HG03064 (cell line): ENCODE data around the gene SEMA3D.

ENCODE experiments used
- ATAC-seq: cut with Tn5 transposase; IDR thresholded peaks from one replicate; pipeline ENCODE4 v1.9.1; 2021; ENCODE audit warnings: low read depth; ENCODE audit not compliant: unreplicated experiment

Gene SEMA3D

DNA sequence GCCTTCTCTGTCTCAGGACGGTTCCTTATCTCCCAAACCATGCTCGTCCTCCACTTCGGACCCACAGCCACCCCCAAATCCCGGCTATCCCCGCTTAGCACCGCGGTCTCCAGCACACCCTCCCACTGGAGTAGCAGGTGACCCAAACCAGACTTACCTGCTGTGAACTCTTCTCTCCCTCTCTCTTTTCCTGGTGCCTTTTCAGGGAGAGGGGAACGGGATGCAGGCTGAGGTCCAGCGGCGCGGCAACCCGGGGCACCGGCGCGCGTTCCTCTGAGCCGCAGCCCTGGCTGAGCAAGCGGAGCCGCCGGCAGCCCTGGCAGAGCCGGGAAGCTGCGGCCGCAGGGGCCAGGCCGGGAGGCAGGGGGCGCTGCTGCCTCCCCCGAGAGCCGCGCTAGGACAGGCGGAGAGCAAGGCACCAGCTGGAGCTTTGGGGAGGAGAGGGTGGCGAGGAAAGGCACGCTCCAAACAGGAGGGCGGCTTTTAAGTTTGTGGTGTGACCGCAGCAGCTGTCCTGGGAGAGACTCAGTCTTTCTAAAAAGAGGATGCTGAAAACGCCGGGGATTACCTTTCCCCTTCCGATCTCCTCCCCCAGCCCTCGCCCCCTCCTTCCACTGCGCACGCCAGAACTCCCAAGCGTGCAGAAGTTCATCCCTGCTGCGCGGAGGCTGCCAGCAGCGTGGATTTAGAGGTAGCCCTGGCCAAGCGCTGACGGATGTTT, at the start of gene SEMA3D:
Gene SEMA3D, minus strand, starts transcription at position 536 of the 721 bp plus-strand sequence. CDS start 65,165 bp downstream, outside the sequence.
- peak; percentile 90 for ATAC-seq

DNA sequence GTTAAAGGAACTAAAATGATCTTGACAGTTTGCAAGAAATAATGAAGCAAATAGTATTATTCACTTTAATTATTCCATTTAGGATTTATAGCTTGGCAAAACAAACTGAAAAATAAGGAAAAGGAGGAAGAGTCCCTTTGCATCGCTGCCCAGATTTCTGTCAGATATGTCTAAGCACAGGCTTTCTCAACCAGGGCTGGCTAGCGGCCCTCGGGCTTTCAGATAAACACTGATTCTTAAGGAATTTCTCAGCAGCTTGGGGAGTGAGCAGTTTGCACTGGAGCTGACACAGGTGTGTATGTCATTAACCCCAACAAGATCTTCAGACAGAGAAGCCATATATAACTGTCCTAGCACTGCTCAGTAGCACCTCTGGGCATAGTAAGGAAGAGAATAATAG, 47.9 kb upstream of the SEMA3D start:
- no peak for ATAC-seq

DNA sequence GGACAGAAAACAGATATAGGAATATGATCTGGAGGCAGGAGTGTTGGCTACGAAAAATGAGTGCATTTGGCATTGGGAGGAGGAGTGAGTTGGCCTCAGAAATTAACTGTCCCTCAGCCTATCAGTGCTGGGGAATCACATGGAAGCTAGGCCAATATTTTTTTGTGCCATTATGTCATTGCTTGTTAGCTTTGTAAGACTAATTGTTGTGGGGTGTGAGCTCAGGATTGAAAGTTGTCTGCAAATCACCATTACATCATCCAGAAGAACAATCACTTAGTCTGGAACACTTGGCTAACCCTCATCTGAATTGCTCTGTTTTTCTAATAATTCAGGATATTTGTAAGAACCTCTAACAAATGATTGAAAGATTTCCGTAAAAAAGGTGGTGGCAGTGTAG, 45.2 kb upstream of the SEMA3D start:
- ATAC-seq: no peak

DNA sequence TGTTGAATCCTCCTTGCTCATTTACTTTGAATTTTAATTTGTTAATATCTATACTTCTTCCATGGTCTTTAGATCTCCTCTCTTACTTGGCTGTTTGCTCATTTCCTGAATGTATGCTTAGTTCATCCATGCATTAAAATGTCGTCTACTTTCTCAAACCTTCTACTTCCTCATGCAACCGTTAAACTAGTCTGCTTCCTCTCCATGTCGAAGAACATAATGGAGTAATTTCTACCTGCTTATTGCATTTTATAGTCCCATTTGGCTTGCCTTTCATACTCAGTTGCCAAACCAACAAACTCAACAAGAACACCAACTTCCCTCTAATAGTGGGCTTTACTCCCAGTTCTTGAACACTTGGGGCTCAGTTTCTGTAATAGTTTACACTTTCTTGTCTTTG, 43.8 kb upstream of the SEMA3D start:
- no peak for ATAC-seq

DNA sequence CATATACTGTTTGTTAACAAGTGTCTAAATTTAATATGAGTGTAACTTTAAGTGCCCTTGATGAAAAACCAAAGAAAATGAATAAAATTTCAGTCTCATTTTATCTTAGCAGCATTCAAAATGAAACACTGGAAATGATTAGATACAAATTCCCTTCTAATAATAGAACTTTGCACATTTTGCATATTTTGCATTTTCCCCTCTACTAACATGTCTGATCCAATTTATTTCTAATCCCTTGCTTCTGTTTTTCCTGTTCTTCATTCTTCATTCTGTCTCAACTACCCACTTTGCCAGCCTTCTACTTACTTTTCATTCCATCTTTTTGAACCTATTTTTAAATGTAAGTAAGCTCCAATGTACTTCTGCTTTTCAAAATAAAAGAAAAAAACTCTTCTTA, 42.7 kb upstream of the SEMA3D start:
- ATAC-seq: no peak

DNA sequence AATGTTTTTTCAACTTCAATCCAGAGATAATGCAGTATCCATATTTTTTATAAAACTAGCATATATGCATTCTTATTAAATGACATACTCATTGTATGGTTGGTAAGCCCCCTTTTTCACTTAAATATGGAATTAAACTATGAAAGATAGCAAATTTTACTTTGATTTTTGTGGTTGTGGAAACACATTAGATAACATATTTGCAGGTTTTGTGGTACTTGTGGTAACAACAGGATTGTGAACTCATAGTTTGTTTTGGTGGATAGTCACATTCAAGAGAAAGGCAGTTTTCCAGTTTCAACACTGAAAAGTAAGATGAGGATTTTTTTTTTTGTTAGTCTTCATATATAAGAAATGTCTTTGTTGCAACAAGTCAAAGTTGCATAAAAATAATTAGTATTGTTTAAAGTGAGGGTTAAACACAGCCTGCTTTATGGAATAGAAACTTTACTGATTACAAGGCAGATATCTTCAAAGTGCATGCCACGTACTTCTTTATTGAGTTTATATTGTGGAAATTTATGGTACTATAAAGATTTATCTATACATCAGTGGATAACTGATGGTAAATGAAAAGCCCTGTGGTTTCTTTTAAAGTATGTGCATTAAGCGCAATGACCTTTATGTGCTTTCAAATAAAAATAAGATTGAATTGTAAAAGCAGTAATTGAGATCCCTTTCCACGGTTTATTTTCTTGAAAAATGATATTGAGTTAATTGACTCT, 39.7 kb upstream of the SEMA3D start:
- ATAC-seq: no peak

DNA sequence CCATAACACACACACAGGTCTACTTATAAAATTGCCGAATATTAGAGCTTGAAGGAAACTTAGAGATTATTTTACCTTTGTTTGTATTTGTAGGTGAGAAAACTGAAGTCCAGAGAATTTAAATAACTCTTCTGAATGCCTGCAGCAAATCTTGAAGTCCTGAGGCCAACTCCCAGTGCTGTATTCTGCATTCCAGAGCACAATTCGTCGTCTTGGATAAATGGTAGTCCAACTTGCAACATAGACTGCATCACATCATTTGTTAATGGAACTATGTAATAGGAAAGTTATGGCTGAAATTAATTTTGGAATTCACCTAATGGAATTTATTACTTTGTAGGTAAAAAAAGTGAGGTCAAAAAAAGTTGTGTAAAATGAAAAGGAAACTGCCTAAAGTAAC, 37.3 kb upstream of the SEMA3D start:
- ATAC-seq: no peak

DNA sequence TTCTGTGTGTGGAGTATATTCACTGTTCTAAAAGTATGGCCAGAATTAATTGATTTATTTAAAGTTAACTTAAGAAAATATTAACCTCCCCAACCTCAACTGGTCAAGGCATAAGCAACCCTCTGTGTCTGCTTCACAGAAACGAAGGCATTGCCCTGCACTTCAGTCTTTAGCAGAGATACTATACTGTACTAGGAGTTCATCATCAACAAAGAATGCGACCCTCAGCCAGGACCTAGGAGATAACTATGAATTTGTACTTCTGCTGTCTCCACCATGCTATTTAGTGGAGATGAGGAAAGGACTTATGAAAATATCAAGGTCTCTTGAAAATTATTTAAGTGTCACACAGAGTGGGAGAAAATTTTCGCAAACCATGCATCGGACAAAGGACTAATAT, 35.7 kb upstream of the SEMA3D start:
- no peak for ATAC-seq

DNA sequence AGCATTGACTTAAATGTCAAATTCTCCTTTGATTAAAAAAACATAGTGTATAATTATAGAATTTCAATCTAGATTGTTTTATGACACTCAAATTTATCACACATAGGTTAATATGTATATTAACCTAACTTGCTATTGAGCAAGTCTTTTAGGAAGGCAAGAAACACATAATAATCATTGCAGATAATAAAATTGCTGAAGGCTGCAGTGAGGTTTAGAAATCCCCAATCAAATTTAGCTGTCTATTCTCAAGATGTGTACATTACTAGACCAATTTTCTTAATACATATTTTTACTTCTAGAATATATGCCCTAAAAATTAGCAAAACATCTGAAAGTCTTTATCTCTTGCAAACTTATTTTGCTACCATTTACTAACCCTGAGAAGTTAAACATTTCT, 34.9 kb upstream of the SEMA3D start:
- ATAC-seq: no peak

DNA sequence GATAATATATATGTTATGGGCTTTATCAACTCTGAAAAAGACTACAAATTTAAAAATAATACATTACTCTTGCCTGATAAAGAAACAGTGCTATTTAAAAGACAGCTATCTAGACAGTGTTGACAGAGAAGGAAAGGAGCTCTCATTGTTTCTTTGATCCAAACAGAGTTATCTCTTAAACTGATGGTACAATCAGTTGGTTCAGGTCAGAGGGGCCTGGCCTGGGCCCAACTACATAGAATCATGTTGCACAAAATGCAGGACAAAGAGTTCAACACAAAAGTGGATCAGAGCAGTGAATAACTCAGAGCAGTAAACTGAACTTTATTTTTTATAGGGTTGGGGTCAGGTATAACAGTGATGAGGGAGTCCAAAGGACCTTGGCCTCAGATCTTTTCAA, 33.8 kb upstream of the SEMA3D start:
- no peak for ATAC-seq

DNA sequence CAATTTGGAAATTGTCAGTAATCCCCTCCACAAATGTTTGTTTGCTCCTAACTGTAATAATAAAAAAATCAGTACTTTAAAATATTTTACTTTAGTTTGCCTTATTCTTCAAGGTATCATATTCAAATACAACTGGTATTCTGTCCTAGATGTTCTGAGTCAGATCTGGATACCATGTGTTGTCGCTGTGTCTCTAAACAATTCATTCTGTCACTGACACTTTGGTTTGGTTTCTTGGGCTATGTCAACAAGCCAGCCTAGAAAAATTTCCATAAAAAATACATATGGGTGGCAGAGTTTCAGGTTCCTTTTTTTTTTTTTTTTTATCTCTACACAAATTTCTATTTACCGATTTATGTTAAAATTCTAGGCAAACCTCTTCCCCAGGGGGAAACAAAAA, 33.2 kb upstream of the SEMA3D start:
- no peak for ATAC-seq

DNA sequence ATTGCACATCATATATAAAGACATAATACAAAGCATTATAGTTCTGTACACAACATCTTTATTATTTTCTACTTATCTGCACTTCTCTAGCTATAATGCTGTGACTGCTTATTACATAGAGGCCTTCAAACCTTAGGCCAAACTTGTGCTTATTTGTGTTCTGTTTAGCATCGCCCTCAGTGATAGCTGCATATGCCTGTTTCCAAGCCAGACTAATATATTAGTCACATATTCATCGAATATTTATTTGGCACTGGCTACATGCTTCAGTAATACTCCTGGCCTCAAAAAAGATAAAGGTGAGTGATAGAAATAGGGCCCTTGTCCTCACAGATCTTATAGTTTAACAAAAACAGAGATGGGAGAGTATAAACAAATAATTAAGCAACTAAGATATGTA, 30.2 kb upstream of the SEMA3D start:
- ATAC-seq: no peak

DNA sequence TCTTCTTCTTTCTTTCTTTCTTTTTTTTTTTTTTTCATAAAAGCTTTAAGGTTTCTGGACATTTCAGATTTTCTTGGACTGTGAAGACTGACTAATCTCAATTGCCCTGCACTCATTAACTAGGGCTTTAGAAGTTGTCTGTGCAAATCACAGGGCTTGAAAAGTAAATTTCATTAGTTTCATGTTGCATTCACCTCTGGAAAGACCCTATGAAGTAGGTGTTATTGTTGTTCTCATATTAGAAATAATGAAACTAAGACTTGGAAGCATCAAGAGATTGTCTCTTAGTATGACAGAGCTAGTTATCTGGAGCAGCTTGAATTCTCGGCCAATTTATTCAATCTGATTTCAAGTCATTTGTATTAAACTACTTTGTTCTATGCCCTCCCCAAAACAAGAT, 28.2 kb upstream of the SEMA3D start:
- ATAC-seq: peak; percentile 72

DNA sequence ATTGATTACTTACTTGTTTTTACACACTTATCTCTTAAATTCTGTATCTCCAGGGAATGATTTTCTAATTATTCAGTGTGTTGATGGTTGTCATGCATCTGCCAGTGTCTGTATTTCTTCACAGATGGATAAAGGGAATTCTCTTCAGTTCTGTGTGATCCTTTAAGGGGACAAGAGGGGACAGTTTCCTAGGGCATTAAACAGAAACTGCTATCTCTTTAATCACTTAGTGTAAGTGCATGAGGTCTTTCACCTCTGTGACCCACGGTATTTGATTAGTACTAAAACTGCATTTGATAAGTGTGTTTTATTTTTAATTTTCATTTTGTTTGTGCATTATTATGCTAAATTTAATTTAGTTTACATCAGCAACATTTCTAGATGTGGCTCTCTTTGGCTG, 26.6 kb upstream of the SEMA3D start:
- no peak for ATAC-seq

DNA sequence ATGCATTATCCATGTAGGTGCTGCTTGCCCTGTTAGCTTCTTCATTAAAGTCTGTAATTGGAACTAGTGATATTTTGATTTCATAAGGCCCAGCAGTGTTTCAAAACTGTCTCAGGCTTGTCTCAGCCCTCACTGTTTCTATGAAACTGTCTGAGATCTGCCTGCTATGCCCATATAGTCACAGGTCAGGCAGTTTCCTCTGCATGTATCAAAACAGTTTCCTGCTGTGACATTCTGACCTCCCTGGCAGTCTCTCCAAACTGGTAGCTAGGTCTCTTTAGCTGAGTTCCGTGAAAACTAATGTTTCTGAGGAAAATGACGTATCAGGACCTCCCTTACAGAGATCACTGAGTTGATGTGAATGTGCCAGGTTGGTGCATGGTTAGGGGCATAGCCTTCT, 18.9 kb upstream of the SEMA3D start:
- no peak for ATAC-seq

DNA sequence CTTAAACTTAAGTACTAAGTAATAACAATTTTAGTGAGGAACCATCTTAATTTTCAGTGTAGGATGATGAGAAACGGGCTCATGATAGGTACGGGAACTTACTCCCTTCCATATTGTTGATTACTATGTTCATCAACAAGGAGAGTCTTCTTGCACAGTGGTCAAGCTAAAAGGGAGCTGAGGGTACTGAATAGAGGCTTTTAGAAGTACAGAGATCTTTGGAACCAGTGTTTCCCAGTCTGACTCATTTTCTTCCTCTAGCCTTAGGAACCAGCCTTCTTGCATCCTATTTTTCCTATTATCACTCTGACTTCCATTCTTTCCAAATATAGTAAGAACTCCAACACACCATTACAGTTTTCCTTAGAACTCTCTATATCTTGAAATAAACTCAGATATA, 17.6 kb upstream of the SEMA3D start:
- ATAC-seq: no peak

DNA sequence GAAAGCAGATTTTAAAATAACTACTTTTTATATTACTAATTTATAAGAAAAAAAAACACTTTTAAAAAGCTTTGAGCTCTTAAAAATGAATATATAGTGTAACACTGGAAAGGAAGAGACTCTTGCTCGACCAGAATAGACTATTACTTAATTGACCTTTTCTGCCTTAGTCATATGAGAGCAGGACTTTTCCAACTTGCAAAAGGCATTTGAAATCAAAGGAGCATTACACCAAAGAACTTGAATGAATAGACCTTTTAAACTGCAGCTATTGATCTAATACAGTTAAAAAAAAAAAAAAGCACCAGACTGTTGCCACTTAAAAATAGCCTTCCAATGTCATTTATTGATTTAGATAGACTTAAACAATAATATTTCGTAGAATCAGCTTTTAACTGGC, 17.2 kb upstream of the SEMA3D start:
- ATAC-seq: no peak

DNA sequence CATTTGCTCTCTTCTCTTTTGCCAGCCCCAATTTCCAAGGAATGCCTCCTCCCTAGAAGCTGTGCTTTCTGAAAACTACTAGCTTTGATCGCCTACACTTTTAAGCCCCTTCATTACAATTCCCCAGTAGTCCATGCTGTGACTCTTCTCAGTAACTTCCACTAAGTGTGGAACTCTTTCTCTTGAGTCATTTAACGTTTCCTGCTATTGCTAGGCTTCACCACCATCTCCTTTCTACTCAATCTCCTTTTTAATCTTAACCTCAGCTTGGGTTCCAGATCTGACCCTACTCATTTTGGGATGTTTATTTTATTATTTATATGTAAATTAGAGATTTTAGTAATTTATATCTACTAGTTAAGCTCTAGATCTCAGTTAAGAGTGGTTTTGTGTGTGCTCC, 14.4 kb upstream of the SEMA3D start:
- no peak for ATAC-seq

DNA sequence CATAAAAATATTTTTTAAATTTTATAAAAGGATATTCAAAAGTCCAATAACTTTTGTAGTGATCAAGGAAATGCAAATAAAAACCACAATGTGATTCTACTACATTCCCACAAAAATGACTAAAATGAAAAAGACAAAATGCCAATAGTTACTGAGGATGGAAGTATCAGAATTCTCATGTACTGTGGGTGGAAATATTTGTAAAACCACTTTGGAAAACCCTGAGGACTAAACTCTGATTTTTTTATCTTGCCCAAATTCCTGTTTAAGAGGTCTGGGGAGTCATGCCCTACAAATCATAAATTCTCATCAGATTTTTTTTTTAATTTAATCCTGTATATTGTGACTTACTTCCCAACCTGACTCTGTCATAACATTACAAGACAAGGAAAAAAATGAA, 9.8 kb upstream of the SEMA3D start:
- no peak for ATAC-seq

DNA sequence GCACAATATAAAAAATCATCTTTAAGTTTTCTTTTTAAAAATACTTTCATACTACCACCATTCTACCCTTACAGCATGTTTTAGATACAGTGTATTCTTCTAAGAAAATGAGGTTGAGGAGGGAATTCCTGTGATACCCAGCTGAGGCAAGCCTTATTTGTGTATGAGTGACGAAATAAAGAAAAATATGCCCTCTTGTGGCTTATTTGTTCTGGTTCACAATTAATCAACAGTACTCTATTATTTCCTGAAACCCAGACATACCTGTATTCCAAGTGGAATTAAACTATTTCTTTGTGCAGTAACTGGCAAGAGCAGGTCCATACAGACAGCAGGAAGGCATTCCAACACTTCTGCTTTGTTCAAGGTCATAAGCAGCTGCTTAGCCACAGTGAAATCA, 4.5 kb upstream of the SEMA3D start:
- ATAC-seq: no peak

DNA sequence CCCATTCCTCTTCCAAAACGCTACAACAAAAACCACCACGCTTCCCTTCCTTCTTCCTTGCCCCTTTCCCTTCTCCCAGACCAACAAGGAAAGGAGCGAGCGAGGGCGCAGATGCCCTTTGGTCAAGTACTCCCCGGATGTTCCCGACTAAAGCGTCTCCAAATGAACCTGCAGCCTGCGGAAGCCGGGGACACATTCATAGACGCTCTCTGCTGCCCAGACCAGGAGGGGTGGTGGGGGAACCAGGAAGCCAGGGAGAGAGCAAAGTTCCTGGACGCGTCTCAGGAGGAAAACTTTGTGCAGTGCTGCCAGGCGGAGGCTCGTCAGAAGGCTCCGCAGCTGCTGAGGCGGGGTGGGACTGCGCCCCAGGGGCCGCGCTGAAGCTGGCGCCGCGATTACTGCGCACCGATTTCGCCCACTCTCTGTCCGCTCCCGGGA, 754 bp downstream of the SEMA3D start:
- peak; percentile 16 for ATAC-seq

DNA sequence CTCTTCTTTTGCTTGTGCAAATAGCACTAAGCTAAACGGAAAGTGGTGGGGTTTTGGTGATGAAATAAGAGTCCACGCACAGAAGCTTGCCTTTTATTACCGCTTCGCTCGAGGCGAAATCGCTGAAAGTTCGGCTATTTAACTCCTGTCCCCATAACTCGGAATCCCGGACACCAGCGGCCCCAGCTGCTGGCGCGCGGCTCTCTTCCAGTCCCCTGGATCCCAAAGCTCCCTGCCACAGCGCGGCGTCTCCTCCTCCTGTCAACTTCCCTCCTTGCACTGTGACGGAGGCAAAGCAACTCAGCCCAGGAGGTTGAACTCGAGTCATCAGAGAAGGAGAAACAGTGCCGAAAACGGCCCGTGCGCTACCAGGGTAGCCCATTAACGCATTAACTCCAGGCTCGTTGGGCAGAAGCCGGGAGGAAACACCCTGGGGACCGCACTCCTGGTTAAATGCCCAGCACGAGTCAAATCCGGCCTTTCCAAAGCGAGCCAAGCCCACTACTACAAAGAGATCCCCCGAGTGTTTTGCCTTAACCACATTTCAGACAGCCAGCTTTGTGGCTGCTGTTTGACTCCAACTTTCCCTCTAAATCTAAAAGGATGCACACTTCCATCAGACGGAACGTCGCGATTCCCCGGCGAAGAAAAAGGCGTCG, 1.3 kb downstream of the SEMA3D start:
- ATAC-seq: no peak
